WERI-Rb-1 (cell line): ENCODE data around the gene HMCN2.

Experiments used
- DNase-seq: peaks from one replicate; pipeline ENCODE4 v3.0.0-alpha.2; 2020
- H3K27ac ChIP-seq: fragments of 250-450 bp; sonication (Bioruptor Pico); 2 replicates; pipeline ENCODE4 v1.5.1; 2020; ENCODE audit warnings: mild to moderate bottlenecking, moderate library complexity
- H3K27me3 ChIP-seq: fragments of 250-450 bp; sonication (Bioruptor Pico); 2 replicates; pipeline ENCODE4 v1.5.1; 2021; ENCODE audit warnings: mild to moderate bottlenecking, low read depth, moderate library complexity; ENCODE audit not compliant: insufficient read depth, severe bottlenecking
- H3K36me3 ChIP-seq: fragments of 250-450 bp; sonication (Bioruptor Pico); 2 replicates; pipeline ENCODE4 v1.5.1; 2020; ENCODE audit warnings: mild to moderate bottlenecking, moderate library complexity
- H3K4me3 ChIP-seq: 2 replicates; pipeline ENCODE4 v1.5.1; 2011; ENCODE audit warnings: low read depth, mild to moderate bottlenecking, control low read depth, low read length
- H3K9me3 ChIP-seq: fragments of 250-450 bp; sonication (Bioruptor Pico); 2 replicates; pipeline ENCODE4 v1.5.1; 2021; ENCODE audit warnings: mild to moderate bottlenecking, moderate library complexity; ENCODE audit not compliant: severe bottlenecking
- TF ChIP-seq, protein P1 (sequence below): IDR thresholded peaks from 2 replicates; pipeline ENCODE4 v1.5.1; 2011; ENCODE audit warnings: low read depth, mild to moderate bottlenecking, control low read depth, inconsistent platforms, low read length

HMCN2 gene

DNA sequence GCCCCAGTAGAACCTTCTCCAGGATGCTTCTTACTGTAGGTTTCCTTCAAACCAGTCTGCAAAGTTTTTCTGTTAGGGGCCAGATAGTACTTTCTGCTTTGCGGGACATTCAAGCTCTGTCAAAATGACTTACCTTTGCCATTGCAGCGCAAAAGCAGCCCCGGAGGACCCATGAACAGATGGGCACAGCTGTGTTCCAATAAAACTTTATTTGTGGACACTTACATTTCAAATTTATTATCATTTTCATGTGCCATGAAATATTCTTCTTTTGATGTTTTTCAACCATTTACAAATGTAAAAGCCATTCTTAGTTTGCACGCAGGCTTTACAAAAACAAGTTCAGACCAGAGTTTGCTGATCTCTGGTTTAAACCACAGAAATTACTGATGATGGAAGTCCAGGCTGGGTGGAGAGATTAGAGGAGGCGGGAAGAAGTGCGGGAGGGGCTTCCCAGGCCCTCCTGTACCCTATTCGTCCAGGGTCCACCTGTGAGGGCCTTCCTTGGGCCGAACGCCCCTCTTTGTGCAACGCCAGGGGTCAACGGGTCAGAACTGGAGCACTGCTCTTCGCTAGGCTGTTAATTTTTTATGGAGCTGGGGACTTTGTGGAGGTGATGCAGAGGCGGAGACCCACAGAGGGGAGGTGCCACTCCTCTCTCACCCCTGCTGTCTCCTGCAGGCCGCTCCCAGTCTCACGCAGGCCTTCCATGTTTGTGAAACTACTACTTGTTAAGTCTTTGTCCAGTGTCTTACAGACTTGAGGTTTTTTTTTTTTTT, 171.6 kb downstream of the HMCN2 start:
- TF ChIP-seq, protein P1, sequence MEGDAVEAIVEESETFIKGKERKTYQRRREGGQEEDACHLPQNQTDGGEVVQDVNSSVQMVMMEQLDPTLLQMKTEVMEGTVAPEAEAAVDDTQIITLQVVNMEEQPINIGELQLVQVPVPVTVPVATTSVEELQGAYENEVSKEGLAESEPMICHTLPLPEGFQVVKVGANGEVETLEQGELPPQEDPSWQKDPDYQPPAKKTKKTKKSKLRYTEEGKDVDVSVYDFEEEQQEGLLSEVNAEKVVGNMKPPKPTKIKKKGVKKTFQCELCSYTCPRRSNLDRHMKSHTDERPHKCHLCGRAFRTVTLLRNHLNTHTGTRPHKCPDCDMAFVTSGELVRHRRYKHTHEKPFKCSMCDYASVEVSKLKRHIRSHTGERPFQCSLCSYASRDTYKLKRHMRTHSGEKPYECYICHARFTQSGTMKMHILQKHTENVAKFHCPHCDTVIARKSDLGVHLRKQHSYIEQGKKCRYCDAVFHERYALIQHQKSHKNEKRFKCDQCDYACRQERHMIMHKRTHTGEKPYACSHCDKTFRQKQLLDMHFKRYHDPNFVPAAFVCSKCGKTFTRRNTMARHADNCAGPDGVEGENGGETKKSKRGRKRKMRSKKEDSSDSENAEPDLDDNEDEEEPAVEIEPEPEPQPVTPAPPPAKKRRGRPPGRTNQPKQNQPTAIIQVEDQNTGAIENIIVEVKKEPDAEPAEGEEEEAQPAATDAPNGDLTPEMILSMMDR: no peak
- Histone ChIP-seq H3K36me3 (no peaks in the 10 kb centered on the region), H3K27me3 (no peaks in the 10 kb centered on the region), H3K9me3 (peaks cover 11% of the 10 kb centered on the region), H3K27ac (no peak overlapping the region), H3K4me3 (no peak overlapping the region)
- DNase-seq: peak; percentile 18

DNA sequence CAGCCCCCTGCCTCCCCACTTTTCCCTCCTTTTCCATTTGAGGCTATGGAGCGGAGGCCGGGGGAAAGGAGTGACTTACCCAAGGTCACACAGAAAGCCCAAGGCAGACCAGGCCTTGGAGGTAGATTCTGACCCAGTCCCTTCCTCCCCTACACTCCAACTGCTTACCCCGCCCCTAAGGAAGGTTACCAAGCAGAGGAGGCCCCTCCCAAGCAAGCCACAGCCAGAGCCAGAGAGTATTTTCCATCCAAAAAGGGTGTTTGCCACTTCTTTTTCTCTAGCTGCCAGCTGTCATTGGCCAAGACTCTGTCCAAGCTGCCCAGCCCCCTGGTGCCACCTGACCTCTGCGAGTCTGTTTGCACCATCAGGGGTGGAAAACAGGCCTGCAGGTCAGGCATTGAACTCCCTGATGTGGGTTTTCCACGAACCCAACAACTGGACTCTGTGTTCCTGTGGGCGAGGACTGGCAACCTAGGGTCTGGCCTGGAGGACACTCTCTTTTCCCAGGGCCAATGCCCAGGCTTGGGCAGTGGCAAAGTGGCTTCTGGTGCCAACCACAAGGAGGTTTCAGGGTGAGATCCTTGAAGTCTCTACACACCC, 172.9 kb downstream of the HMCN2 start:
- no peak for DNase-seq
- H3K27me3 ChIP-seq: no peaks in the 10 kb centered on the region
- TF ChIP-seq, protein P1: no peak

DNA sequence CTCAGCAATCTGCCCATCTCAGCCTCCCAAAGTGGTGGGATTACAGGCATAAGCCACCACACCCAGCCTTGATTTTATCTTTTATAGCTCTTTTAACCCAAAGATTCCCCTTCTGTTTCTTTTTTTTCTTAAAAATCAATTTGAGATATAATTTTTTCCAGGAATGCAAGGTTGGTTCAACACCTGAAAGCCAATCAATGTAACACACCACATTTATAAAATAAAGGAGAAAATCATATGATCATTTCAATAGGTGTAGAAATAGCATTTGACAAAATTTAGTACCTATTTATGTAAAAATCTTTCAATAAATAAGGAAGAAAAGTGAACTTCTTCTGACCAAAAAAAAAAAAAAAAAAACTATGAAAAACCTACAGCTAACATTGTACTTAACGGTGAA, 175.5 kb downstream of the HMCN2 start:
- TF ChIP-seq, protein P1: no peak
- H3K27ac ChIP-seq: no peak overlapping the region
- H3K36me3 ChIP-seq: no peaks in the 10 kb centered on the region
- H3K4me3 ChIP-seq: no peak overlapping the region
- H3K9me3 ChIP-seq: peaks cover 13% of the 10 kb centered on the region
- no peak for DNase-seq
- H3K27me3 ChIP-seq: no peaks in the 10 kb centered on the region

More for the DNA sequence above, 172.9 kb downstream of the HMCN2 start:
- Histone ChIP-seq H3K36me3 (no peaks in the 10 kb centered on the region), H3K9me3 (peaks cover 13% of the 10 kb centered on the region), H3K27ac (no peak overlapping the region), H3K4me3 (no peak overlapping the region)

DNA sequence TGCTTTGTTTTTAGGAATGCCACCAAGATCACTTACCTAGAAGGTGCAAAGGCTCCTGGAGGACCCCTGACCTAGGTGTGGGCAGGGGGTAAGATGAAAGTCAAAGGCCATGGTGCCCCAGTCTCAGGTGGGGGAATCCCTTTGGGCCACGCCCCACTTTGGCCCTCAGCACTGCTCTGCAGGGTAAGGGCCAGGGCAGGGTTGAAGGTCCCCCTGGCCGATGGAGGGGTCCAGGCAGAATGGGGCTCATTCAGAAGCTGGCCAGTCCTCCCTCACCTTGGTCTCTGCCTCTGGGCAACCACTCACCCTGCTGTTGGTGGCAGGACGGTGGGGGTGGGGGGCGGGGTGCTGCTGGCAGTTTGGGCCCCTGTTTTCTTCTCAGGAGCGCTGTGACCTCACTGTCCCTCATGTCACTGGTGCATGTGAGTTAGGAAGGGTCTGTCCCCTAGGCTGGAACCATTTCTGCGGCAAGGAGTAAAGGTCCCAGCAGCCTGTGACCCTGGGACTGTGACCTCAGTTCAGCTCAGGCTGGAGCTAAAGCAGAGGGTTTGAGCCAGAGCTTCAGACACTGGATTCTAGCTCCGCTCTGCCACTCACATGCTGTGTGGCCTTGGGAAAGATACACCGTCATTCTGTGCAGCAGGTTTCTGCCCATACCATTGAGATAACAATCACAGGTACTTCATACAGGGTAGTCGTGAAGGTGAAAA, 177.3 kb downstream of the HMCN2 start:
- peaks cover 13% of the 10 kb centered on the region for H3K9me3 ChIP-seq
- TF ChIP-seq, protein P1: no peak
- no peaks in the 10 kb centered on the region for H3K27me3 ChIP-seq
- no peak overlapping the region for H3K4me3 ChIP-seq
- no peak for DNase-seq
- H3K27ac ChIP-seq: no peak overlapping the region
- H3K36me3 ChIP-seq: no peaks in the 10 kb centered on the region

DNA sequence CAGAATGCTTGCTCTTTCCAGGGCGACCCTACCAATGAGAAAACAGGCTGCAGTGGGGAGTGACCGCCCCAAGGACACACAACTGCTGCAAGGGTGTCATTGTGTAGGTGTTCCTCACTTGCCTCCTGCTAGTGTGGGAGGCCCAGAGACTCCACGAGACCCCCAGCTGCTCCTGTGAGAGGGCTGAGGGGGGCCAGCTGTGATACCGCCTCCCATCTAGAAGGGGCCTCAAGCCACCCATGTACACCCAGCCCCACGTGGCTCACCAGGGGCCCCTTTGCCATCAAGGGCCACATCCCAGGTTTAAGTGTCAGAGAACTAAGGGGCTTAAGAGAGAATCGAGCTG, 177.9 kb downstream of the HMCN2 start:
- no peak for DNase-seq
- Histone ChIP-seq H3K4me3 (no peak overlapping the region), H3K36me3 (no peaks in the 10 kb centered on the region), H3K27me3 (no peaks in the 10 kb centered on the region), H3K27ac (no peak overlapping the region), H3K9me3 (peaks cover 13% of the 10 kb centered on the region)
- TF ChIP-seq, protein P1: no peak
